Esophagus (tissue), 2 donors: ENCODE results near the gene IL2RG. TPM values are rescaled to one million over a fixed set of nuclear protein-coding genes. Genes with fewer than 3 reads are reported as not detected.
A peak's percentile ranks its signal among the peaks of the same experiment; 100 is the strongest.

Experiments used
- H3K27ac ChIP-seq, 2 donors: one replicate each; pipeline ENCODE4 v1.5.1; 2013; ENCODE audit warnings: low read depth in 2 of 2, mild to moderate bottlenecking in 2 of 2, inconsistent platforms in 1 of 2, low read length in 1 of 2, moderate library complexity in 1 of 2
- H3K27me3 ChIP-seq, 2 donors: one replicate each; pipeline ENCODE4 v1.6.1; 2013; ENCODE audit warnings: low read length in 2 of 2, control low read depth in 1 of 2, mild to moderate bottlenecking in 1 of 2; ENCODE audit not compliant: insufficient read depth in 2 of 2, control insufficient read depth in 1 of 2
- H3K36me3 ChIP-seq, 2 donors: one replicate each; pipeline ENCODE4 v1.6.1; 2013; ENCODE audit warnings: low read length in 1 of 2; ENCODE audit not compliant: control insufficient read depth in 2 of 2, insufficient read depth in 2 of 2
- H3K4me1 ChIP-seq, 2 donors: one replicate each; pipeline ENCODE4 v1.6.1; 2013; ENCODE audit warnings: low read length in 1 of 2; ENCODE audit not compliant: control insufficient read depth in 2 of 2, insufficient read depth in 2 of 2
- H3K4me3 ChIP-seq, 2 donors: one replicate each; pipeline ENCODE4 v1.5.1; 2013; ENCODE audit warnings: low read length in 2 of 2, mild to moderate bottlenecking in 2 of 2, low read depth in 1 of 2, moderate library complexity in 1 of 2
- H3K9me3 ChIP-seq, 2 donors: one replicate each; pipeline ENCODE4 v1.6.1; 2013; ENCODE audit warnings: mild to moderate bottlenecking in 2 of 2, low read depth in 1 of 2, low read length in 1 of 2, moderate library complexity in 1 of 2; ENCODE audit not compliant: control insufficient read depth in 2 of 2, insufficient read depth in 1 of 2
- WGBS, 2 donors: extraction: QIAGEN DNeasy Blood & Tissue Kit; methylation state at CpG; one replicate each; pipeline ENCODE4 v1.1.7; 2013; 5-methylcytosine and 5-hydroxymethylcytosine counted together
- polyA plus RNA-seq, 2 donors: library from polyadenylated mRNA; stranded (reverse); fragments of 200-250 nt; gene quantifications; one replicate each; pipeline ENCODE4 v1.2.3, GENCODE V29; 2013
- donor health status: healthy with polysubstance abuse.
- donor health status: Bipolar disorder and iron deficiency.

The IL2RG gene
- polyA plus RNA-seq, 2 donors = 9.2 to 23.1 TPM

DNA sequence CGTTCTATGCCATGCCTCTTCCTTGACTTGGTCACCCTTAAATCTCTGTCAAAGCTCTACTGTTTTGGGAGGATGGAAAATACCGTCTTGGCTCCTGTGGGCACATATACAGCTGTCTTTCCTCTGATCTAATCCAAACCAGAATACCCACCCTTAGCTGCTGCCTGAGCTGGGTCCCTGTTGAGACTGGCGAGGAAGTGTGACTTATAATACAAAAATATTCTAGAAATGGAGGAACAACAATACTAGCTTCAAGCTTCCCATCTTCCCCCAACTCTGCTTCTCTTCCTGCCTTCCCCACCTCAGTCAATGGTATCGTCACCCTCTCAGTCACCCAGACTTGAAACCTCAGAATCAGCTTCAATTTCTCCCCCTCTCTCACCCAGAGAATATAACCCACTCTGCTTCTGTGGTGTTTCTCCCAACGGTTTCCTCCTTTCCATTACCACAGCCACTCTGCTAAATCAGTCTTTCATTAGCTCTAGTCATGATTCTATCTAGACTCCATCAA lies 599 bp upstream of the IL2RG start:
- no peaks in the 10 kb centered on the region for H3K4me1 ChIP-seq
- no peak overlapping the region for H3K4me3 ChIP-seq
- WGBS, 2 donors = 41 to 51% methylated on average over 5 of the region's 5 CpGs
- no peaks in the 10 kb centered on the region for H3K36me3 ChIP-seq
- H3K27ac ChIP-seq = peak overlapping the region; percentile 48 to 73
- no peaks in the 10 kb centered on the region for H3K27me3 ChIP-seq
- no peaks in the 10 kb centered on the region for H3K9me3 ChIP-seq

DNA sequence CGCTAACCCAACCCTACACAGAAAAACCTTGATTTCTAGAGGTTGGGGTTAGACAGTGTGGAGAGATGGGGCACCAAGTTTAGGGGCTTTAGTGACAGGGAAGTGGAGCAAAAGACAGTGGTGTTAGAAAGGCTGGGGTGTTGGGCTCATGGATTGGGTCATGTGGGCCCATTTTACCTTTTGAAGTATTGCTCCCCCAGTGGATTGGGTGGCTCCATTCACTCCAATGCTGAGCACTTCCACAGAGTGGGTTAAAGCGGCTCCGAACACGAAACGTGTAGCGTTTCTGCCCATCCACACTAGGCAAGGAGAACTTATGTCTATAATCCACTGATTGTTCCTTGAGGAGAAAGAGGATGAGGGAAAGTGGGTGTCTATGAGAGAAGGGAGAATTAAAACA lies 2.3 kb downstream of the IL2RG start:
- Histone ChIP-seq H3K9me3 (no peaks in the 10 kb centered on the region), H3K27me3 (no peaks in the 10 kb centered on the region), H3K4me1 (no peaks in the 10 kb centered on the region), H3K4me3 (no peak overlapping the region), H3K27ac (no peak overlapping the region), H3K36me3 (no peaks in the 10 kb centered on the region)
- WGBS, 2 donors = 79 to 88% methylated on average over 6 of the region's 6 CpGs

DNA sequence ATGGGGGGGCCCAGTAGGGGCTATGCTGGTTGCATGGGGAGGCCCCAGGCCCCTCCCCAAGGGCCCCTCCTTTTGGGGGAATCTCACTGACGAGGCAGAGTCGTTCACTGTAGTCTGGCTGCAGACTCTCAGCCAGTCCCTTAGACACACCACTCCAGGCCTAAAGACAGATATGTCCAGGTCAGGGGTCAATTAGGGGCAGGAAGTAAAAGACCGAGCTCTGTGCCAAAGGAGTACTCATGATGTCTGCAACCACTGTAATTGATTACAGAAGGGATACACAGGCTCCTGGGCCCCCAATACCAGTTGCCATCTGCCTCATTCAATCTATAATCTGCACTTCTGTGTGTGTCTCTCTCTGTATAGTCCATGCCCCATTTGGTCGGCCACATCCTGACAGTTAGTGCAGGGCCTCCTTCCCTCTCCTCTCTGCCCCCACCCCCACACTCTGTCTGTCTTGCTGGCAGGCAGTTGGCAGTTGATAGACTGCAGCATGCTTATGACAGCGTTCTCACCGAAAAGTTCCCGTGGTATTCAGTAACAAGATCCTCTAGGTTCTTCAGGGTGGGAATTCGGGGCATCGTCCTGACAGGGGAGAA lies 3.5 kb downstream of the IL2RG start:
- no peak overlapping the region for H3K27ac ChIP-seq
- WGBS, 2 donors = 52 to 61% methylated on average over 9 of the region's 9 CpGs

DNA sequence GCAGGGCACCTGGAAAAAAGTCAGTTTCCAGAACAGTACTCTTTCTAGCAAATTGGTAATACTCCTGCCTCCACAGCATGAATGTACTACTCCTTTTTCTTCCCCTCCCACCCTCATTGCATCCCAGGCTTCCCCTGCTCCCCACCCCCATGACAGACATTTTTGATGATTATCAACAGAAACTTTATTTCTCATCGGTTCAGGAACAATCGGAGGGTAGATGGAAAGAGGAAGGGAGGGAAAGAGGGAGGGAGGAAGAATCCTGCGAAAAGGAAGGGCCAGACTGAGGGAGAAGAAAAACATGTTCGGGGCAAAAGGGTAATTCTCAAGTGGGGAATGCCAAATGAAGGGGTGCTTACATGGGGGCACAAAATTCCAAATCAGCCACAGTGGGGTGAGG lies 4.1 kb downstream of the IL2RG start:
- 73 to 75% methylated on average over 4 of the region's 4 CpGs for WGBS, 2 donors
- H3K4me3 ChIP-seq = no peak overlapping the region

More for the DNA sequence above, 3.5 kb downstream of the IL2RG start:
- Histone ChIP-seq H3K27me3 (no peaks in the 10 kb centered on the region), H3K9me3 (no peaks in the 10 kb centered on the region), H3K36me3 (no peaks in the 10 kb centered on the region), H3K4me3 (no peak overlapping the region), H3K4me1 (no peaks in the 10 kb centered on the region)

GRCh38 chrX:71106427-71106826 lies 5.0 kb downstream of the IL2RG start, which contains the start of gene CXorf65:
CXorf65 (minus strand) TSS chrX:71106740; CDS start chrX:71106556, 184 bp downstream.
- H3K4me1 ChIP-seq = no peaks in the 10 kb centered on the region
- H3K36me3 ChIP-seq = no peaks in the 10 kb centered on the region
- WGBS, 2 donors = 85 to 89% methylated on average over 1 of the region's 1 CpG
- H3K4me3 ChIP-seq = no peak within 1 kb of the TSS
- no peak within 1 kb of the TSS for H3K27ac ChIP-seq
- H3K9me3 ChIP-seq = no peaks in the 10 kb centered on the region
- no peaks in the 10 kb centered on the region for H3K27me3 ChIP-seq

More for the DNA sequence above, 4.1 kb downstream of the IL2RG start:
- Histone ChIP-seq H3K36me3 (no peaks in the 10 kb centered on the region), H3K27me3 (no peaks in the 10 kb centered on the region), H3K4me1 (no peaks in the 10 kb centered on the region), H3K27ac (no peak overlapping the region), H3K9me3 (no peaks in the 10 kb centered on the region)

- H3K27me3 ChIP-seq = no peaks in the 10 kb centered on the region
- no peak overlapping the region for H3K4me3 ChIP-seq
- H3K9me3 ChIP-seq = no peaks in the 10 kb centered on the region
- no peak overlapping the region for H3K27ac ChIP-seq
- no peaks in the 10 kb centered on the region for H3K36me3 ChIP-seq
- no peaks in the 10 kb centered on the region for H3K4me1 ChIP-seq
- 69 to 92% methylated on average over 3 of the region's 3 CpGs for WGBS, 2 donors
These were observed 5.7 kb downstream of the IL2RG start for GRCh38 chrX:71105628-71106027.

DNA sequence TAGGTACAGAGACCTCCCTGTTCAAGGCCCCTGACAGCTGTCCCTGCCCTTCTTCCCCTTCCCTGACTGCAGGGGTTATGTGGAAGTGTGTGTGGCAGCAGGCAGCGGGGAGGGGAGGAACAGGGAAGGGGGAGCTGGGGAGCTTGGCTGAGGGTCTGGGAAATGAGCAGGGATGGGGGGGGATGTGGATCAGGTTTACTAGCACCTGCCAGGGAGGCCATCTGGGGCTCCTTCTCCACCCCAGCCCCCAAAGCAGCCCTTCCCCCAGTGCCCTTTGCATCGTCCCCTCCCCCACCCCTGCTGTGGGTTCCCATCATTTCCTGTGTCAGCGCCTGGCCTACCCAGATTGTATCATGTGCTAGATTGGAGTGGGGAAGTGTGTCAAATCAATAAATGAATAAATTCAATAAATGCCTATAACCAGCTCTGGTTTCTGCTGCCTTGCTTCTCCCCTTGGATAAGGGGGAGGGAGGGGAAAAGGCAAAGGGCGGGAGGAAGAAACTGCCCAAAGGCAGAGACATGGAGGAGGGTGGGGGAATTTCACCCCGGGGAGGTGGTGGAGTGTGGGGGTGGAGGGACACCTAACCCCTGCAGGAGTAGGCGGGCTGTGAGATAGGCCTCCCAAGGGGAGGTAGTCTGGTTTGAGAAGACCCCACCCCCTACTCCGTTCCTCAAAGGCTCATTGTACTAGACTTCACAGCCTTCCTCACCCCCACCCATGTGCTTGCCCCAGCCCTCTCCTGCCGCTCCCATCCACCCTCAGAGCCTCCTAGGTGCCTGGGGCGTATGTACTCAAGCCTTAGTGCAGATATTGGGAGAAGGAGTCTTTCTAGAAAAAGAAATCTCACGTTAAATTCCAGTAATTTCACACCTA lies 8.0 kb downstream of the IL2RG start:
- 33 to 35% methylated on average over 8 to 10 of the region's 10 CpGs for WGBS, 2 donors

DNA sequence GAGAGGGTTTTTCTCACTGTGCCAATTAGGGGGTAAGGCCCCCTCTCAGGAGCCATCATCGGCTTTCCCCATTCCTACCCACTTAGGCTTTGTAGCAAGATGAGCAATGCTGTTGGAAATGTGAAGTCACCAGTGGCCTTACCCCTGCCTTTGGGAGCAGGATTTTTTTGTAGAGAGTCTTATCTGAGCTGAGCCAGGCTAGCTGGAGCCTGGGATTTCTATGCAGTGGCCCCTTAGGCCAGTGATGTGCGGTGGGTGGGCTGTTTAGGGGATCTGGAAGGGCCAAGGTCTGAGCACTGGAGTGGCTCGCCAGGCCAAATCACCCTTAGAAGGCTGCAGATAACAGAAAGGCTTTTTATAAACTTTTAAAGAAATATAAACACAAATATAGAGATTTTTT lies 9.1 kb downstream of the IL2RG start:
- no peak overlapping the region for H3K4me3 ChIP-seq
- no peak overlapping the region for H3K27ac ChIP-seq
- 57 to 73% methylated on average over 3 of the region's 3 CpGs for WGBS, 2 donors
- H3K4me1 ChIP-seq = no peaks in the 10 kb centered on the region
- H3K9me3 ChIP-seq = no peaks in the 10 kb centered on the region
- H3K36me3 ChIP-seq = no peaks in the 10 kb centered on the region
- no peaks in the 10 kb centered on the region for H3K27me3 ChIP-seq

More for the DNA sequence above, 8.0 kb downstream of the IL2RG start:
- Histone ChIP-seq H3K36me3 (no peaks in the 10 kb centered on the region), H3K4me3 (no peak overlapping the region), H3K27me3 (no peaks in the 10 kb centered on the region), H3K4me1 (no peaks in the 10 kb centered on the region), H3K9me3 (no peaks in the 10 kb centered on the region), H3K27ac (peak overlapping the region in 1 of 2 donors; percentile 63)

DNA sequence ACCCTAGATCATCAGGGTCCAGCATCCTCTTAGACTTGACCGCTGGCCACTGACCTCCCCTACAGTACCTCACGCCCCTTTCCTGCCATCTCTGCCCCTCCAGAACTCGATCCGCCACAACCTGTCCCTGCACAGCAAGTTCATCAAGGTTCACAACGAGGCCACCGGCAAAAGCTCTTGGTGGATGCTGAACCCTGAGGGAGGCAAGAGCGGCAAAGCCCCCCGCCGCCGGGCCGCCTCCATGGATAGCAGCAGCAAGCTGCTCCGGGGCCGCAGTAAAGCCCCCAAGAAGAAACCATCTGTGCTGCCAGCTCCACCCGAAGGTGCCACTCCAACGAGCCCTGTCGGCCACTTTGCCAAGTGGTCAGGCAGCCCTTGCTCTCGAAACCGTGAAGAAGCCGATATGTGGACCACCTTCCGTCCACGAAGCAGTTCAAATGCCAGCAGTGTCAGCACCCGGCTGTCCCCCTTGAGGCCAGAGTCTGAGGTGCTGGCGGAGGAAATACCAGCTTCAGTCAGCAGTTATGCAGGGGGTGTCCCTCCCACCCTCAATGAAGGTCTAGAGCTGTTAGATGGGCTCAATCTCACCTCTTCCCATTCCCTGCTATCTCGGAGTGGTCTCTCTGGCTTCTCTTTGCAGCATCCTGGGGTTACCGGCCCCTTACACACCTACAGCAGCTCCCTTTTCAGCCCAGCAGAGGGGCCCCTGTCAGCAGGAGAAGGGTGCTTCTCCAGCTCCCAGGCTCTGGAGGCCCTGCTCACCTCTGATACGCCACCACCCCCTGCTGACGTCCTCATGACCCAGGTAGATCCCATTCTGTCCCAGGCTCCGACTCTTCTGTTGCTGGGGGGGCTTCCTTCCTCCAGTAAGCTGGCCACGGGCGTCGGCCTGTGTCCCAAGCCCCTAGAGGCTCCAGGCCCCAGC lies 10.5 kb downstream of the IL2RG start:
- H3K4me3 ChIP-seq = no peak overlapping the region
- WGBS, 2 donors = 74 to 85% methylated on average over 31 of the region's 31 CpGs

More for the DNA sequence above, 10.5 kb downstream of the IL2RG start:
- Histone ChIP-seq H3K27ac (no peak overlapping the region), H3K27me3 (no peaks in the 10 kb centered on the region), H3K9me3 (no peaks in the 10 kb centered on the region), H3K4me1 (no peaks in the 10 kb centered on the region), H3K36me3 (no peaks in the 10 kb centered on the region)
